Kidney (tissue), 14 donors: ENCODE results near the gene POLA2. TPM values are rescaled to one million over a fixed set of nuclear protein-coding genes. Genes with fewer than 3 reads are reported as not detected.
A peak's percentile ranks its signal among the peaks of the same experiment; 100 is the strongest.
"Not testable (repeated sequence)": the region's sequence is repeated elsewhere in the genome, so short reads cannot be mapped to it uniquely, and the experiment has no call there.

Experiments used
- DNase-seq, 5 donors: peaks; one replicate each; pipeline ENCODE4 v3.0.0-alpha.2; 2013 to 2020
- FAIRE-seq: peaks from 2 replicates; lab custom pipeline; 2012; peaks lifted over from hg19 to GRCh38; lab: Jason Lieb, UNC
- H3K27ac ChIP-seq, 2 donors: one replicate each; pipeline ENCODE4 v1.7.0; 2013; ENCODE audit warnings: low read depth in 2 of 2, low read length in 2 of 2, inconsistent platforms in 1 of 2
- H3K27me3 ChIP-seq: one replicate; pipeline ENCODE4 v1.7.1; 2013; ENCODE audit warnings: low read length, inconsistent platforms; ENCODE audit not compliant: control insufficient read depth, insufficient read depth
- H3K36me3 ChIP-seq, 3 donors: one replicate each; pipeline versions ENCODE4 v1.7.0 to v1.7.1; 2013; ENCODE audit warnings: low read length in 3 of 3, control low read depth in 1 of 3, inconsistent platforms in 1 of 3; ENCODE audit not compliant: insufficient read depth in 3 of 3, control insufficient read depth in 2 of 3
- H3K4me1 ChIP-seq, 3 donors: one replicate each; pipeline versions ENCODE4 v1.7.0 to v1.7.1; 2013; ENCODE audit warnings: low read length in 3 of 3, inconsistent platforms in 1 of 3, low read depth in 1 of 3; ENCODE audit not compliant: control insufficient read depth in 2 of 3, insufficient read depth in 2 of 3
- H3K4me3 ChIP-seq, 3 donors: one replicate each; pipeline versions ENCODE4 v1.7.0 to v1.8.1; 2013; ENCODE audit warnings: low read length in 3 of 3, control low read depth in 1 of 3, inconsistent platforms in 1 of 3
- H3K9ac ChIP-seq, 3 donors: one replicate each; pipeline versions ENCODE4 v1.7.0 to v1.7.1; 2013; ENCODE audit warnings: low read length in 3 of 3, control low read depth in 1 of 3, inconsistent platforms in 1 of 3
- H3K9me3 ChIP-seq, 3 donors: one replicate each; pipeline versions ENCODE4 v1.7.0 to v1.7.1; 2013; ENCODE audit warnings: low read length in 3 of 3, control low read depth in 1 of 3, inconsistent platforms in 1 of 3; ENCODE audit not compliant: control insufficient read depth in 2 of 3, insufficient read depth in 1 of 3
- intact Hi-C: fragments of 100-400 bp; cut with DNase I; formaldehyde crosslinking; loops from one replicate; pipeline ENCODE4 v1.11.1; 2022
- polyA plus RNA-seq: library from polyadenylated mRNA; stranded (reverse); fragments of 350-450 nt; fragmentation: Illumina TruSeq; extraction: RNeasy Lipid Tissue Mini Kit (QIAGEN cat#74804); gene quantifications from one replicate; pipeline ENCODE4 v1.2.3, GENCODE V29; 2014; ENCODE audit warnings: low read depth, low replicate concordance; ENCODE audit not compliant: insufficient read depth
- total RNA-seq: library from RNA; stranded (reverse); fragmentation: NEBNext Ultra II Directional; extraction: Animal tissue kit (Norgen Biotek cat#: 25700); gene quantifications from one replicate; pipeline ENCODE4 v1.2.1, GENCODE V29; 2021
- TF ChIP-seq, protein P1 (sequence below): IDR thresholded peaks from 3 replicates; pipeline ENCODE4 v1.5.1; 2012; ENCODE audit warnings: mild to moderate bottlenecking, moderate library complexity, borderline replicate concordance; ENCODE audit not compliant: insufficient read depth; ENCODE audit errors: extremely low read depth
- donor health status: control.
- donor health status: control.
- donor health status: control.
- donor health status: control.
- donor health status: control.
- donor health status: DM: yes; HTN: yes; CAD: no.
- donor health status: Normal renal cell carcinoma (clear cell type).

POLA2 gene
- total and polyA plus RNA-seq, 2 donors from 2014 or later = 6.5 to 13.6 TPM

DNA sequence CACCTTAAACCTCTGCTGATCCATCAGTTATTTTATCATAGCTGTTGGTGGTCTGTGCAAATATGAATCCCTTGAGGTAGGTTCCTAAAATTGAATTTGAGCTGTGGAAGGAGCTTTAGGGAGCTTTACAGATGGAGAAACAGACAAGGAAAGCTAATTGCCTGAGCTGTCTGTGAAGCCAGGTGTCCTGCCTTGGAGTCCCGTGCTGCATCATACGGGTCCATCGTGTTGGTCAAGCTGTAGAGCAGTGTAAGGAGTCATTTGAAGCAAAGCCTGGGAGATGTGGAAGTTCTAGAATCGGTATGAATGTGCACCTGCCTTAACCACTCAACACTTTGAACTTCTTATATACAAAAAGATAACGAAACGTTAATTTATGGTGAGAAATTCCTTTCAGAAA lies 1.0 kb downstream of the POLA2 start:
- no peaks in the 10 kb centered on the region for H3K36me3 ChIP-seq
- DNase-seq = no peak
- FAIRE-seq = no peak
- H3K9me3 ChIP-seq = no peaks in the 10 kb centered on the region
- H3K27ac ChIP-seq = peak overlapping the region in 1 of 2 donors; percentile 67
- H3K27me3 ChIP-seq = no peaks in the 10 kb centered on the region
- H3K4me3 ChIP-seq = peak overlapping the region; percentile 81 to 98 (median 88)
- H3K9ac ChIP-seq = peak overlapping the region in 2 of 3 donors; percentile 82 to 87
- peaks cover 2 to 13% (median 6%) of the 10 kb centered on the region in 3 donors for H3K4me1 ChIP-seq
- intact Hi-C loops = no loop called here
- TF ChIP-seq, protein P1, sequence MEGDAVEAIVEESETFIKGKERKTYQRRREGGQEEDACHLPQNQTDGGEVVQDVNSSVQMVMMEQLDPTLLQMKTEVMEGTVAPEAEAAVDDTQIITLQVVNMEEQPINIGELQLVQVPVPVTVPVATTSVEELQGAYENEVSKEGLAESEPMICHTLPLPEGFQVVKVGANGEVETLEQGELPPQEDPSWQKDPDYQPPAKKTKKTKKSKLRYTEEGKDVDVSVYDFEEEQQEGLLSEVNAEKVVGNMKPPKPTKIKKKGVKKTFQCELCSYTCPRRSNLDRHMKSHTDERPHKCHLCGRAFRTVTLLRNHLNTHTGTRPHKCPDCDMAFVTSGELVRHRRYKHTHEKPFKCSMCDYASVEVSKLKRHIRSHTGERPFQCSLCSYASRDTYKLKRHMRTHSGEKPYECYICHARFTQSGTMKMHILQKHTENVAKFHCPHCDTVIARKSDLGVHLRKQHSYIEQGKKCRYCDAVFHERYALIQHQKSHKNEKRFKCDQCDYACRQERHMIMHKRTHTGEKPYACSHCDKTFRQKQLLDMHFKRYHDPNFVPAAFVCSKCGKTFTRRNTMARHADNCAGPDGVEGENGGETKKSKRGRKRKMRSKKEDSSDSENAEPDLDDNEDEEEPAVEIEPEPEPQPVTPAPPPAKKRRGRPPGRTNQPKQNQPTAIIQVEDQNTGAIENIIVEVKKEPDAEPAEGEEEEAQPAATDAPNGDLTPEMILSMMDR = no peak

GRCh38 chr11:65264747-65265146 lies 3.0 kb downstream of the POLA2 start:
- H3K4me3 ChIP-seq, FAIRE-seq, H3K9ac ChIP-seq, H3K9me3 ChIP-seq, H3K27me3 ChIP-seq, intact Hi-C loops, H3K27ac ChIP-seq, H3K36me3 ChIP-seq: not testable (repeated sequence)
- peaks cover 2 to 13% (median 6%) of the 10 kb centered on the region in 3 donors for H3K4me1 ChIP-seq
- peak in 1 of 5 donors; percentile 38 for DNase-seq

DNA sequence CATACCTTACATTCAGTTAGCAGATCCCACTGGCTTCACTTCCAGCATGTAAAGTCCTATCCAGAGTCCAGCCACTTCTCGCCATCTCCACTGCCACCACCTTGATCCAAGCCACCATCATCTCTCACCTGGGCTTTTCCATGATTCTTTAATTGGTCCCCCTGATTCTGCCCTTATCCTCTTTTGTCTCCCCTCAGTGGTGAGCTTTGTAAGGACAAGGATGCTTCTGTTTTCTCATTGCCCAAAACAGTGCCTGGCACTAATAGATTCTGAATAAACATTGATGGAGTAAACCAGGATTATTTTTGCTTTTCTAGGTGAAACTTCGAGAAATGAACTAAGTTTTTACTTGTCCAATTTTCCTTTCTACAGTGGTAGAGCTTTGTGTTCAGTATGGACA lies 4.4 kb downstream of the POLA2 start:
- FAIRE-seq = no peak
- Histone ChIP-seq H3K9me3 (no peaks in the 10 kb centered on the region), H3K9ac (no peak overlapping the region), H3K36me3 (no peaks in the 10 kb centered on the region), H3K27ac (no peak overlapping the region), H3K27me3 (no peaks in the 10 kb centered on the region), H3K4me3 (no peak overlapping the region), H3K4me1 (peaks cover 2 to 10% (median 6%) of the 10 kb centered on the region in 3 donors)
- TF ChIP-seq, protein P1 = peak; percentile 8
- no peak for DNase-seq
- intact Hi-C loops = no loop called here

- peak; percentile 29 for FAIRE-seq
- H3K9me3 ChIP-seq = no peaks in the 10 kb centered on the region
- TF ChIP-seq, protein P1 = peak; percentile 95
- H3K27me3 ChIP-seq = no peaks in the 10 kb centered on the region
- H3K27ac ChIP-seq = peak overlapping the region; percentile 12 to 65
- H3K4me1 ChIP-seq = peaks cover 4 to 11% (median 5%) of the 10 kb centered on the region in 3 donors
- H3K9ac ChIP-seq = peak overlapping the region in 1 of 3 donors; percentile 51
- peak overlapping the region in 1 of 3 donors; percentile 9 for H3K4me3 ChIP-seq
- intact Hi-C loops = loop anchor here (5.0 kb wide), 1 partner anchor 52 kb away; no protein-coding TSS in a partner anchor
- peak; percentile 72 to 91 (median 81) for DNase-seq
- H3K36me3 ChIP-seq = no peaks in the 10 kb centered on the region
These were observed 13.2 kb downstream of the POLA2 start for GRCh38 chr11:65274735-65275682.
